ENCODE results near the gene CALCB. TPM values are rescaled to one million over a fixed set of nuclear protein-coding genes. Genes with fewer than 3 reads are reported as not detected.

CALCB gene
- total and polyA plus RNA-seq, 12 donors = 0.10 to 2.7 (median 0.14) TPM; not detected in 7

DNA sequence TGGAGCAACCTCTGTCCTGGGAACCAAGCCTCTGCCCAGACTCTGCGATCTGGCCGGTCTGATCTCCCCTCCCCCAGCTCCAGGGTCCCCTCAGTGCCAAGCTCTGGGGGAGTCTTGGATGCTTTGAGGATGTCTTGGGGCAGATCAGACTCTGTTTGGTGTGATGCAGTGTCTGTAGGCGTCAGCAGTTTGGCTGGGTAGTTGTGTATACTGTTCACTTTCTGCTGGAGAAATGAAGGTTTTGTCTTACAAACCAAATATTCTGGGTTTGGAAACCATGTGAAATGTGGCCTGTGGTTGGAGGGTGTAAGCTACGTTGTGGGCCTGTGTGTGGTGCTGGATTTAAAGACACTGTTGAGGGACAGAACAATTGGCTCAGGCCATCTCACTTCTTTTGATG, 46.0 kb downstream of the CALCB start:
- no peak overlapping the region for H3K4me3 ChIP-seq
- no peak for TF ChIP-seq CTCF (IDR thresholded peaks at IDR 0.05)
- peaks cover 0 to 8% (median 0%) of the 10 kb centered on the region in 9 donors for H3K4me1 ChIP-seq
- no peaks in the 10 kb centered on the region for H3K9me3 ChIP-seq
- peaks cover 0 to 41% (median 20%) of the 10 kb centered on the region in 7 donors for H3K27me3 ChIP-seq
- 68 to 77% methylated on average over 4 of the region's 4 CpGs for WGBS, 2 donors
- DNase-seq = no peak
- H3K36me3 ChIP-seq = no peaks in the 10 kb centered on the region
- no peak overlapping the region for H3K27ac ChIP-seq
- ATAC-seq = no peak
- intact Hi-C loops (cut with DNase I) = no loop called here

GRCh38 chr11:15119826-15120225, 46.4 kb downstream of the CALCB start:
- no peak for DNase-seq
- Histone ChIP-seq H3K27ac (no peak overlapping the region), H3K4me1 (peaks cover 0 to 3% (median 0%) of the 10 kb centered on the region in 9 donors), H3K4me3 (no peak overlapping the region), H3K27me3 (peaks cover 0 to 36% (median 16%) of the 10 kb centered on the region in 7 donors), H3K9me3 (no peaks in the 10 kb centered on the region), H3K36me3 (no peaks in the 10 kb centered on the region)
- no peak for ATAC-seq
- 79 to 90% methylated on average over 1 of the region's 1 CpG for WGBS, 2 donors
- TF ChIP-seq CTCF (IDR thresholded peaks at IDR 0.05) = no peak
- intact Hi-C loops (cut with DNase I) = no loop called here

DNA sequence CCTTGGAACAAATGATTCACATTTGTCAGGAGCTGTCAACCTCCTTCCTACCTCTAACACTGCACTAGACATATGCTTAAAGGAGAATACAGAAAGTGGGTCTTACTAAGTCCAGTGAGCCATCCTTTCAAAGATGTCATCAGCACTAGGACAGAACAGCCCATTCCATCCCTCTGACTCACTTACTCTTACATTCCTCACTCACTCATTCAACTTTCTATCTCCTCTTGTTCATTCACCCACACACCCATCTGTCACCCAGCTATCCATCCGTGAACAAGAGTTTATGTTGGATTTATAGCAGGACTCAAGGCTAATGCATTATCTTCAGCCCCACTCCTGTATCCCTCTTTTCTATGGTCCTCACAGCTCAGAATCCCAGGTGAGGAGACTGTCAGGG, 50.5 kb downstream of the CALCB start:
- peaks cover 0 to 11% (median 0%) of the 10 kb centered on the region in 7 donors for H3K27me3 ChIP-seq
- H3K4me3 ChIP-seq = no peak overlapping the region
- intact Hi-C loops (cut with DNase I) = no loop called here
- no peak for DNase-seq
- ATAC-seq = no peak
- no peak overlapping the region for H3K27ac ChIP-seq
- no peaks in the 10 kb centered on the region for H3K4me1 ChIP-seq
- TF ChIP-seq CTCF (IDR thresholded peaks at IDR 0.05) = no peak
- H3K36me3 ChIP-seq = no peaks in the 10 kb centered on the region
- 71 to 82% methylated on average over 1 of the region's 1 CpG for WGBS, 2 donors
- no peaks in the 10 kb centered on the region for H3K9me3 ChIP-seq

GRCh38 chr11:15124528-15124927, 51.1 kb downstream of the CALCB start:
- H3K4me3 ChIP-seq = no peak overlapping the region
- TF ChIP-seq CTCF (IDR thresholded peaks at IDR 0.05) = no peak
- peaks cover 0 to 5% (median 0%) of the 10 kb centered on the region in 7 donors for H3K27me3 ChIP-seq
- 35 to 41% methylated on average over 2 of the region's 2 CpGs for WGBS, 2 donors
- H3K9me3 ChIP-seq = no peaks in the 10 kb centered on the region
- H3K4me1 ChIP-seq = no peaks in the 10 kb centered on the region
- no peaks in the 10 kb centered on the region for H3K36me3 ChIP-seq
- intact Hi-C loops (cut with DNase I) = no loop called here
- DNase-seq (no peak), ATAC-seq (no peak)
- no peak overlapping the region for H3K27ac ChIP-seq

Data from heart right ventricle (tissue), 16 donors.